Ascending aorta (tissue), 2 donors: ENCODE data around the gene RNF111. TPM values are rescaled to one million over a fixed set of nuclear protein-coding genes. Genes with fewer than 3 reads are reported as not detected.

Experiments
- DNase-seq, 2 donors: peaks; one replicate each; pipeline ENCODE4 v3.0.0-alpha.2; 2019; ENCODE audit warnings: low spot score in 2 of 2
- H3K27ac ChIP-seq, 2 donors: fragments of 200-600 bp; sonication (generic); one replicate each; pipeline ENCODE4 v1.5.1; 2016 to 2017; ENCODE audit warnings: mild to moderate bottlenecking in 1 of 2
- H3K27me3 ChIP-seq: fragments of 200-600 bp; sonication (generic); one replicate; pipeline ENCODE4 v1.5.1; 2017
- H3K36me3 ChIP-seq, 2 donors: fragments of 200-600 bp; sonication (generic); one replicate each; pipeline ENCODE4 v1.5.1; 2016
- H3K4me1 ChIP-seq, 2 donors: fragments of 200-600 bp; sonication (generic); one replicate each; pipeline ENCODE4 v1.5.1; 2016 to 2017; ENCODE audit warnings: mild to moderate bottlenecking in 1 of 2
- H3K4me3 ChIP-seq, 2 donors: fragments of 200-600 bp; sonication (generic); one replicate each; pipeline ENCODE4 v1.5.1; 2016 to 2017; ENCODE audit warnings: mild to moderate bottlenecking in 1 of 2
- H3K9me3 ChIP-seq, 2 donors: fragments of 200-600 bp; sonication (generic); one replicate each; pipeline ENCODE4 v1.5.1; 2016
- CTCF ChIP-seq, 3 experiments: fragments of 200-600 bp in 2 of 3; fragments of 450-650 bp in 1 of 3; sonication (generic) in 2 of 3; IDR thresholded peaks; one replicate each; pipeline ENCODE4 v1.5.1; 2016 to 2019; ENCODE audit warnings: antibody characterized with exemption in 3 of 3, mild to moderate bottlenecking in 1 of 3, moderate library complexity in 1 of 3
- intact Hi-C: fragments of 100-400 bp; cut with DNase I; formaldehyde crosslinking; loops from one replicate; pipeline ENCODE4 v1.15.1; 2023
- total RNA-seq: library from RNA; depleted of rRNA; stranded (reverse); fragments of >200 nt; gene quantifications from one replicate; pipeline ENCODE4 v1.1.0, GENCODE V29; 2016

RNF111 gene
- 12.2 TPM for total RNA-seq

GRCh38 chr15:58987491-58988005, at the start of gene RNF111:
Gene RNF111, plus strand, starts transcription at chr15:58987663. Its CDS starts 43,160 bp downstream, at chr15:59030823.
- peak; percentile 73 to 95 for DNase-seq
- H3K27ac ChIP-seq, result peak within 1 kb of the TSS; percentile 83 to 84
- peaks cover 0 to 5% of the 10 kb centered on the region in 2 donors for H3K36me3 ChIP-seq
- H3K4me1 ChIP-seq, result peaks cover 0 to 3% of the 10 kb centered on the region in 2 donors
- intact Hi-C loops, result loop anchor here (1.0 to 10.0 kb wide), 6 partner anchors 54 to 450 kb away; partner anchors contain the start of genes CCNB2, FAM81A, MYO1E and SLTM
- TF ChIP-seq CTCF (IDR thresholded peaks at IDR 0.05), result no peak
- no peaks in the 10 kb centered on the region for H3K27me3 ChIP-seq
- no peaks in the 10 kb centered on the region for H3K9me3 ChIP-seq
- H3K4me3 ChIP-seq, result peak within 1 kb of the TSS; percentile 76 to 96

DNA sequence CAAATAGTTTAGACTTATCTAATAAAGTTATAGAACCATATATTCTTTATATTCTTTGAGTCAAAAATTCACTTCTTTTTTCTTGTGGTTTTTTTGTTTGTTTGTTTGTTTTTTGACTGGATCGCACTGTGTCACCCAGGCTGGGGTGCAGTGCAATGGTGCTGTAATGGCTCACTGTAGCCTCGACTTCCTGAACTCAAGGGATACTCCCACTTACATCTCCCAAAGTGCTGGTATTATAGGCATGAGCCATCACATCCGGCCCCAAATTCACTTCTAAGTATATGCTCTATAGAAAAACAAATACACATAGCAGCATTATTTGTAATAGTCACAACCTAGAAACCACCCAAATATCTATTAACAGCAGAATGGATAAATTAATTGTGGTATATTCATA, 40.3 kb upstream of the RNF111 start:
- H3K4me3 ChIP-seq, result no peak overlapping the region
- intact Hi-C loops, result no loop called here
- no peaks in the 10 kb centered on the region for H3K9me3 ChIP-seq
- H3K27me3 ChIP-seq, result no peaks in the 10 kb centered on the region
- no peaks in the 10 kb centered on the region for H3K4me1 ChIP-seq
- no peak for TF ChIP-seq CTCF (IDR thresholded peaks at IDR 0.05)
- no peaks in the 10 kb centered on the region for H3K36me3 ChIP-seq
- no peak overlapping the region for H3K27ac ChIP-seq
- DNase-seq, result no peak

GRCh38 chr15:58951388-58952007, 36.0 kb upstream of the RNF111 start:
- Histone ChIP-seq H3K4me3 (no peak overlapping the region), H3K27me3 (no peaks in the 10 kb centered on the region), H3K36me3 (no peaks in the 10 kb centered on the region), H3K4me1 (peaks cover 0 to 2% of the 10 kb centered on the region in 2 donors), H3K27ac (no peak overlapping the region), H3K9me3 (no peaks in the 10 kb centered on the region)
- intact Hi-C loops, result no loop called here
- DNase-seq, result no peak
- TF ChIP-seq CTCF (IDR thresholded peaks at IDR 0.05), result no peak

DNA sequence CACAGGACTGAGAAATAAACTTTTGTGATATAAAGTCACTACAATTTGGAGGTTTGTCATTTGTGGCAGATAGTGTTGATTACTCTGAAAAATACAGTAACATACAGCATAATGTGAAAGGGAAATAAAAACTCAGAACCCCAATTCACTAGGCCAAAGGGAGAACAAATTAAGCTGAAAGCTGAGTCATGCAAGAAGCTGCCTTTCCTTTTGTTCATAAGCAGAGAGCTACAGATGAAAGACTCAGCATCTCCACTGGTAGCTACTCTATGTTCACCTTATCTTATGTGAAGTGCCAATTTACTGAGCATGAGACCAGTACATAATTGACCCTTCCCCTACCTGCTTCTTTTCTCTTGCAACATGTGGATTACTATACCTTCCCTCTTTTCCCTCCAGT, 34.7 kb upstream of the RNF111 start:
- Histone ChIP-seq H3K36me3 (no peaks in the 10 kb centered on the region), H3K27me3 (no peaks in the 10 kb centered on the region), H3K27ac (no peak overlapping the region), H3K4me3 (no peak overlapping the region), H3K9me3 (no peaks in the 10 kb centered on the region), H3K4me1 (peaks cover 0 to 2% of the 10 kb centered on the region in 2 donors)
- no peak for DNase-seq
- intact Hi-C loops, result no loop called here
- TF ChIP-seq CTCF (IDR thresholded peaks at IDR 0.05), result no peak

DNA sequence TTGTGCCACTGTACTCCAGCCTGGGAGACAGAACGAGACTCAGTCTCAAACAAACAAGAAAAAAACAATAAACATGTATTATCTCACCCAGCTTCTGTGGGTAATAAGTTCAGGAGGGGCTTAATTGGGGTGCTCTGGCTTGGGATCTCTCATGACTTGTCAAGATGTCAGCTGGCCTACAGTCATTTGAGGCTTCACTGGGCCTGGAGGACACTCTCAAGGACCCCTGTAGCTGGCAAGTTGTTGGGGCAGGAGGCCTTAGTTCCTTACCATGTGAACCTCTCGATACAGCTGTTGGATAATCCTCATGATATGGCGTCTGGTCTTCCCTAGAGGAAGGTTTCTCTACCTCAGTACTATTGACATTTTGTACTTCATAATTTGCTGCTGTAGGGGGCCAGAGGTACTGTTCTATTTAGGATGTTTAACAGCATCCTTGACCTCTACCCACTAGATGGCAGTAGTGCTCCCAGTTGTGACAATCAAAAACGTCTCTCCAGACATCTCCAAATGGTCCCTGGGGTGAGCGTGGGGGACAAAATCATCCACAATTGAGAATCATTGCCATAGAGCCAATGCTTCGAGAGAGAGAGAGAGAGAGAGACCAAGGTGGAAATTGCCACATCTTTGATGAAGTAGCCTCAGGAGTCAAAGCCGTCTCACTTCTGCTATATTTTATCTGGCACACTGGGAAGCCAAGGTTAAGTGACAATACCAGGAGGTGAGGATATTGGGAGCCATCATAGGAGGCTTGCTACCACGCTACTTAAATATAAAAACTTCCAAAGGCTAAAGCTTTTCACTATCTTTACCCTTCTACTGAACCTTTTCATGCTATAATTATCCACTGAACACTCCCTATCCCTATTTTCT, 30.1 kb upstream of the RNF111 start:
- peak; percentile 57 to 70 (median 57) for TF ChIP-seq CTCF (IDR thresholded peaks at IDR 0.05)
- Histone ChIP-seq H3K4me3 (no peak overlapping the region), H3K27ac (no peak overlapping the region), H3K9me3 (no peaks in the 10 kb centered on the region), H3K4me1 (peaks cover 0 to 1% of the 10 kb centered on the region in 2 donors), H3K36me3 (no peaks in the 10 kb centered on the region), H3K27me3 (no peaks in the 10 kb centered on the region)
- intact Hi-C loops, result no loop called here
- DNase-seq, result peak in 1 of 2 donors; percentile 68
